Breast epithelium (tissue), 3 donors: ENCODE results near the gene LOXL4.

Experiments used
- POLR2A ChIP-seq: fragments of 450-650 bp; IDR thresholded peaks from one replicate; pipeline ENCODE4 v1.6.1; 2016; ENCODE audit warnings: antibody characterized with exemption, mild to moderate bottlenecking, moderate library complexity
- TF ChIP-seq, protein P1 (sequence below), 3 donors: fragments of 450-650 bp; IDR thresholded peaks; one replicate each; pipeline ENCODE4 v1.5.1; 2016 to 2017; ENCODE audit warnings: antibody characterized with exemption in 3 of 3, mild to moderate bottlenecking in 3 of 3, moderate library complexity in 3 of 3

DNA sequence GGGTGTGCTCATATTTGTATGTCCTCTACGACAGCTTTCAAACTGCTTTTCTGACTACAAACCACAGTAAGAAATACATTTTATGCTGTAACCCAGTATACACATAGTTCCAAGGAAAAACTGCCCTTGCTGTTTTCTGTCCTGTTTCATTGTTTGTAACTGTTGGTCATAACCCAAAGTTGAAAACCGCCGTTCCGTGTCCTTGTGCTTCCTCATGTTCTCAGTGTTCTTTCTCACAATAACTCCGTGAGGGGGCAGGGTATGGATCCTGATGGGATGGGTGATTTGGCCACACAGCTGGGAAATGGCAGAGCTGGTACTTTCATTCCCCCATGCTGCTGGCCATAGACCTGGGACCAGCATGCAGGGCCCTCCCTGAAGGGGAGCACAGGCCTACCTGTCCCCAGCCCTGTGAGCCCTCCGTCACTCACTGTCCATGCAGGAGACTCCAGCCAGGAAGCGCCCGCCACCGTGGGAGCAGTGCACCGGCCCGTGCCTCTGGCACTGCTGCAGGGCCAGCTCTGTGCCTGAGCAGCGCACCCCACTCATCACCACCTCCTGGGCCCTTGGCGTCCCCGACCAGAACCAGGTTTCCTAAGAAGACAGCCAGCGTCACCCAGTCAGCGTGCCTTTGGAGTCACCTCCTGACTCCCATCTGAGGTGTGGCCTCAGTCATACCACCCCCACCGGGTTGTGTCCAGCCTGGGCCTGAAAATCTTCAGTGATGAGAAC is 12.7 kb downstream of the LOXL4 start:
- TF ChIP-seq, protein P1, sequence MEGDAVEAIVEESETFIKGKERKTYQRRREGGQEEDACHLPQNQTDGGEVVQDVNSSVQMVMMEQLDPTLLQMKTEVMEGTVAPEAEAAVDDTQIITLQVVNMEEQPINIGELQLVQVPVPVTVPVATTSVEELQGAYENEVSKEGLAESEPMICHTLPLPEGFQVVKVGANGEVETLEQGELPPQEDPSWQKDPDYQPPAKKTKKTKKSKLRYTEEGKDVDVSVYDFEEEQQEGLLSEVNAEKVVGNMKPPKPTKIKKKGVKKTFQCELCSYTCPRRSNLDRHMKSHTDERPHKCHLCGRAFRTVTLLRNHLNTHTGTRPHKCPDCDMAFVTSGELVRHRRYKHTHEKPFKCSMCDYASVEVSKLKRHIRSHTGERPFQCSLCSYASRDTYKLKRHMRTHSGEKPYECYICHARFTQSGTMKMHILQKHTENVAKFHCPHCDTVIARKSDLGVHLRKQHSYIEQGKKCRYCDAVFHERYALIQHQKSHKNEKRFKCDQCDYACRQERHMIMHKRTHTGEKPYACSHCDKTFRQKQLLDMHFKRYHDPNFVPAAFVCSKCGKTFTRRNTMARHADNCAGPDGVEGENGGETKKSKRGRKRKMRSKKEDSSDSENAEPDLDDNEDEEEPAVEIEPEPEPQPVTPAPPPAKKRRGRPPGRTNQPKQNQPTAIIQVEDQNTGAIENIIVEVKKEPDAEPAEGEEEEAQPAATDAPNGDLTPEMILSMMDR (IDR thresholded peaks at IDR 0.05) = no peak
- TF ChIP-seq POLR2A = no peak
